Mucosa of rectum (tissue), 2 donors: ENCODE data around the gene RORC.
"Not testable (repeated sequence)": the region's sequence is repeated elsewhere in the genome, so short reads cannot be mapped to it uniquely, and the experiment has no call there.

Source experiments
- H3K27ac ChIP-seq, 2 donors: one replicate each; pipeline ENCODE4 v1.7.0; 2013; ENCODE audit warnings: inconsistent platforms in 2 of 2, low read depth in 2 of 2, low read length in 2 of 2
- H3K27me3 ChIP-seq, 2 donors: one replicate each; pipeline ENCODE4 v1.7.0; 2013; ENCODE audit warnings: low read length in 2 of 2; ENCODE audit not compliant: control insufficient read depth in 2 of 2, insufficient read depth in 2 of 2
- H3K36me3 ChIP-seq, 2 donors: one replicate each; pipeline ENCODE4 v1.7.0; 2013; ENCODE audit warnings: low read length in 2 of 2; ENCODE audit not compliant: control insufficient read depth in 2 of 2, insufficient read depth in 2 of 2
- H3K4me1 ChIP-seq, 2 donors: one replicate each; pipeline ENCODE4 v1.7.0; 2013; ENCODE audit warnings: low read length in 2 of 2, mild to moderate bottlenecking in 1 of 2; ENCODE audit not compliant: control insufficient read depth in 2 of 2, insufficient read depth in 2 of 2
- H3K4me3 ChIP-seq, 2 donors: one replicate each; pipeline ENCODE4 v1.7.0; 2013; ENCODE audit warnings: low read length in 2 of 2
- H3K9ac ChIP-seq, 2 donors: one replicate each; pipeline ENCODE4 v1.7.0; 2013; ENCODE audit warnings: low read length in 2 of 2, low read depth in 1 of 2, mild to moderate bottlenecking in 1 of 2
- H3K9me3 ChIP-seq, 2 donors: one replicate each; pipeline ENCODE4 v1.7.0; 2013; ENCODE audit warnings: low read length in 2 of 2; ENCODE audit not compliant: control insufficient read depth in 2 of 2
- donor health status: healthy.
- donor health status: Normal muscosa, but diverticular disease.

The RORC gene

GRCh38 chr1:151800830-151801229 lies 30.8 kb downstream of the RORC start:
- no peaks in the 10 kb centered on the region for H3K36me3 ChIP-seq
- no peak overlapping the region for H3K27ac ChIP-seq
- H3K27me3 ChIP-seq = no peaks in the 10 kb centered on the region
- no peak overlapping the region for H3K4me3 ChIP-seq
- H3K4me1 ChIP-seq = no peaks in the 10 kb centered on the region
- no peak overlapping the region for H3K9ac ChIP-seq
- no peaks in the 10 kb centered on the region for H3K9me3 ChIP-seq

GRCh38 chr1:151799179-151800022 lies 32.2 kb downstream of the RORC start:
- H3K4me3 ChIP-seq = no peak overlapping the region
- H3K27ac ChIP-seq = no peak overlapping the region
- no peaks in the 10 kb centered on the region for H3K27me3 ChIP-seq
- no peaks in the 10 kb centered on the region for H3K36me3 ChIP-seq
- no peak overlapping the region for H3K9ac ChIP-seq
- no peaks in the 10 kb centered on the region for H3K9me3 ChIP-seq
- no peaks in the 10 kb centered on the region for H3K4me1 ChIP-seq

- Histone ChIP-seq H3K36me3 (peaks cover 0 to 2% of the 10 kb centered on the region in 2 donors), H3K9me3 (no peaks in the 10 kb centered on the region), H3K9ac (no peak overlapping the region), H3K4me3 (no peak overlapping the region), H3K4me1 (no peaks in the 10 kb centered on the region), H3K27ac (no peak overlapping the region), H3K27me3 (no peaks in the 10 kb centered on the region)
These were observed 33.0 kb downstream of the RORC start for GRCh38 chr1:151798571-151798970.

- Histone ChIP-seq H3K27ac (peak overlapping the region; percentile 68 to 74), H3K9me3 (no peaks in the 10 kb centered on the region), H3K36me3 (peaks cover 0 to 2% of the 10 kb centered on the region in 2 donors), H3K27me3 (no peaks in the 10 kb centered on the region), H3K9ac (peak overlapping the region; percentile 64 to 77), H3K4me1 (peaks cover 5 to 14% of the 10 kb centered on the region in 2 donors), H3K4me3 (peak overlapping the region; percentile 82 to 99)
These were observed 40.5 kb downstream of the RORC start for GRCh38 chr1:151790940-151791651.

- H3K27ac ChIP-seq = peak within 1 kb of the TSS; percentile 68 to 74
- H3K4me3 ChIP-seq = peak within 1 kb of the TSS; percentile 84 to 99
- no peaks in the 10 kb centered on the region for H3K9me3 ChIP-seq
- peaks cover 5 to 14% of the 10 kb centered on the region in 2 donors for H3K4me1 ChIP-seq
- peaks cover 0 to 2% of the 10 kb centered on the region in 2 donors for H3K36me3 ChIP-seq
- H3K9ac ChIP-seq = peak within 1 kb of the TSS; percentile 72 to 78
- no peaks in the 10 kb centered on the region for H3K27me3 ChIP-seq
These were observed 41.3 kb downstream of the RORC start, which contains the start of gene TDRKH for GRCh38 chr1:151790071-151790939. Gene TDRKH (minus strand): TSS chr1:151790500. CDS start chr1:151783022, 7,478 bp downstream.

GRCh38 chr1:151787689-151788088 lies 43.9 kb downstream of the RORC start:
- no peak overlapping the region for H3K9ac ChIP-seq
- H3K36me3 ChIP-seq = no peaks in the 10 kb centered on the region
- H3K27ac ChIP-seq = no peak overlapping the region
- H3K4me3 ChIP-seq = no peak overlapping the region
- peaks cover 5 to 14% of the 10 kb centered on the region in 2 donors for H3K4me1 ChIP-seq
- no peaks in the 10 kb centered on the region for H3K9me3 ChIP-seq
- H3K27me3 ChIP-seq = no peaks in the 10 kb centered on the region

- H3K36me3 ChIP-seq = peaks cover 0 to 3% of the 10 kb centered on the region in 2 donors
- no peaks in the 10 kb centered on the region for H3K4me1 ChIP-seq
- no peaks in the 10 kb centered on the region for H3K9me3 ChIP-seq
- no peaks in the 10 kb centered on the region for H3K27me3 ChIP-seq
- no peak overlapping the region for H3K4me3 ChIP-seq
- H3K9ac ChIP-seq = no peak overlapping the region
- H3K27ac ChIP-seq = peak overlapping the region in 1 of 2 donors; percentile 10
These were observed 47.8 kb downstream of the RORC start for GRCh38 chr1:151783796-151784195.

- Histone ChIP-seq H3K4me1 (no peaks in the 10 kb centered on the region), H3K9me3 (no peaks in the 10 kb centered on the region), H3K27me3 (no peaks in the 10 kb centered on the region), H3K4me3 (no peak overlapping the region), H3K36me3 (peaks cover 0 to 6% of the 10 kb centered on the region in 2 donors), H3K9ac (no peak overlapping the region), H3K27ac (no peak overlapping the region)
These were observed 48.9 kb downstream of the RORC start for GRCh38 chr1:151782741-151783140.

GRCh38 chr1:151782026-151782425 lies 49.6 kb downstream of the RORC start:
- not testable (repeated sequence) for H3K4me1 ChIP-seq, H3K27me3 ChIP-seq, H3K4me3 ChIP-seq, H3K9me3 ChIP-seq, H3K27ac ChIP-seq, H3K9ac ChIP-seq, H3K36me3 ChIP-seq
